Adipose tissue (tissue), 3 donors: ENCODE results near the gene EPN3. TPM values are rescaled to one million over a fixed set of nuclear protein-coding genes. Genes with fewer than 3 reads are reported as not detected.

ENCODE experiments used
- H3K27ac ChIP-seq: one replicate; pipeline ENCODE4 v1.5.1; 2013; ENCODE audit warnings: low read depth, low read length
- WGBS, 3 donors: extraction: QIAGEN DNeasy Blood & Tissue Kit; methylation state at CpG; one replicate each; pipeline ENCODE4 v1.1.7; 2013; 5-methylcytosine and 5-hydroxymethylcytosine counted together
- polyA plus RNA-seq, 3 donors: library from polyadenylated mRNA; stranded (reverse); fragments of 200-250 nt; gene quantifications; one replicate each; pipeline ENCODE4 v1.2.3, GENCODE V29; 2013
- donor health status: healthy with polysubstance abuse.
- donor health status: Bipolar disorder and iron deficiency.
- donor health status: healthy.

EPN3 gene
- polyA plus RNA-seq, 3 donors, result 0.67 to 6.9 (median 4.0) TPM

GRCh38 chr17:50573866-50574611 lies 41.5 kb downstream of the EPN3 start:
- no peak overlapping the region for H3K27ac ChIP-seq
- WGBS, 3 donors, result 88 to 93% (median 91%) methylated on average over 12 of the region's 12 CpGs

GRCh38 chr17:50575581-50576210 lies 43.2 kb downstream of the EPN3 start:
- WGBS, 3 donors, result 65 to 90% (median 89%) methylated on average over 29 to 33 of the region's 33 CpGs
- H3K27ac ChIP-seq, result no peak overlapping the region

- no peak overlapping the region for H3K27ac ChIP-seq
- WGBS, 3 donors, result 65 to 83% (median 68%) methylated on average over 13 of the region's 13 CpGs
Measured at GRCh38 chr17:50576864-50577263, 44.3 kb downstream of the EPN3 start.

GRCh38 chr17:50577451-50577954 lies 45.0 kb downstream of the EPN3 start:
- WGBS, 3 donors, result 89 to 93% (median 92%) methylated on average over 13 of the region's 13 CpGs

GRCh38 chr17:50578173-50578572 lies 45.6 kb downstream of the EPN3 start:
- H3K27ac ChIP-seq, result no peak overlapping the region
- 80 to 91% (median 89%) methylated on average over 16 of the region's 16 CpGs for WGBS, 3 donors

More at GRCh38 chr17:50577451-50577954, 45.0 kb downstream of the EPN3 start:
- H3K27ac ChIP-seq, result no peak overlapping the region

- no peak overlapping the region for H3K27ac ChIP-seq
- WGBS, 3 donors, result 70 to 92% (median 92%) methylated on average over 7 of the region's 7 CpGs
Measured at GRCh38 chr17:50579399-50579798, 46.9 kb downstream of the EPN3 start.

GRCh38 chr17:50580646-50581045 lies 48.1 kb downstream of the EPN3 start:
- 95 to 98% (median 96%) methylated on average over 9 of the region's 9 CpGs for WGBS, 3 donors
- H3K27ac ChIP-seq, result no peak overlapping the region

GRCh38 chr17:50581316-50581715 lies 48.8 kb downstream of the EPN3 start:
- no peak overlapping the region for H3K27ac ChIP-seq
- 93 to 95% (median 94%) methylated on average over 12 of the region's 12 CpGs for WGBS, 3 donors

- no peak overlapping the region for H3K27ac ChIP-seq
- WGBS, 3 donors, result 86 to 90% (median 88%) methylated on average over 2 of the region's 2 CpGs
Measured at GRCh38 chr17:50582741-50583140, 50.2 kb downstream of the EPN3 start.

GRCh38 chr17:50583641-50584040 lies 51.1 kb downstream of the EPN3 start:
- 62 to 79% (median 64%) methylated on average over 7 of the region's 7 CpGs for WGBS, 3 donors
- H3K27ac ChIP-seq, result no peak overlapping the region

GRCh38 chr17:50584116-50584515 lies 51.6 kb downstream of the EPN3 start:
- H3K27ac ChIP-seq, result no peak overlapping the region
- WGBS, 3 donors, result 83 to 85% (median 83%) methylated on average over 4 of the region's 4 CpGs

- H3K27ac ChIP-seq, result no peak overlapping the region
- 88 to 92% (median 88%) methylated on average over 6 of the region's 6 CpGs for WGBS, 3 donors
Measured at GRCh38 chr17:50584749-50585148, 52.2 kb downstream of the EPN3 start.

GRCh38 chr17:50585346-50585745 lies 52.8 kb downstream of the EPN3 start:
- no peak overlapping the region for H3K27ac ChIP-seq

GRCh38 chr17:50585891-50586290 lies 53.4 kb downstream of the EPN3 start:
- 85 to 92% (median 89%) methylated on average over 7 to 8 of the region's 8 CpGs for WGBS, 3 donors
- H3K27ac ChIP-seq, result no peak overlapping the region

More at GRCh38 chr17:50585346-50585745, 52.8 kb downstream of the EPN3 start:
- 87 to 92% (median 88%) methylated on average over 4 of the region's 4 CpGs for WGBS, 3 donors

- 89 to 92% (median 89%) methylated on average over 9 of the region's 9 CpGs for whole genome bisulfite sequencing, 3 donors
- no peak overlapping the region for H3K27ac ChIP-seq
Measured at GRCh38 chr17:50586421-50587247, 54.1 kb downstream of the EPN3 start.

GRCh38 chr17:50587571-50587970 lies 55.0 kb downstream of the EPN3 start:
- 84 to 89% (median 86%) methylated on average over 9 of the region's 9 CpGs for WGBS, 3 donors

GRCh38 chr17:50588391-50589049 lies 56.0 kb downstream of the EPN3 start:
- no peak overlapping the region for H3K27ac ChIP-seq
- WGBS, 3 donors, result 53 to 75% (median 73%) methylated on average over 18 of the region's 18 CpGs

More at GRCh38 chr17:50587571-50587970, 55.0 kb downstream of the EPN3 start:
- H3K27ac ChIP-seq, result no peak overlapping the region

- H3K27ac ChIP-seq, result no peak overlapping the region
- WGBS, 3 donors, result 58 to 61% (median 60%) methylated on average over 10 of the region's 10 CpGs
Measured at GRCh38 chr17:50589095-50589705, 56.7 kb downstream of the EPN3 start.
